Neural cell (in vitro differentiated cells): ENCODE measurements around the gene MLST8.

Experiments used
- CTCF ChIP-seq: fragments of 450-650 bp; IDR thresholded peaks from 2 replicates; pipeline ENCODE4 v1.5.1; 2014; ENCODE audit warnings: antibody characterized with exemption, mild to moderate bottlenecking, moderate library complexity; ENCODE audit not compliant: poor library complexity, severe bottlenecking
- EZH2 ChIP-seq: fragments of 200-600, 300-800 bp; shearing (Covaris generic), sonication (generic); IDR thresholded peaks from 2 replicates; pipeline ENCODE4 v1.6.1; 2014; ENCODE audit warnings: antibody characterized with exemption, low read length, borderline replicate concordance, mild to moderate bottlenecking; ENCODE audit not compliant: insufficient read depth, poor library complexity, severe bottlenecking
- MXI1 ChIP-seq: fragments of 450-650 bp; conservative IDR thresholded peaks from 2 replicates; pipeline ENCODE4 v1.6.1; 2014; ENCODE audit warnings: antibody characterized with exemption, mild to moderate bottlenecking; ENCODE audit not compliant: poor library complexity, severe bottlenecking
- POLR2AphosphoS5 ChIP-seq: IDR thresholded peaks from 2 replicates; pipeline ENCODE4 v1.6.1; 2012
- REST ChIP-seq: IDR thresholded peaks from 2 replicates; pipeline ENCODE4 v1.6.1; 2012; ENCODE audit warnings: borderline replicate concordance
- SMC3 ChIP-seq: fragments of 450-650 bp; conservative IDR thresholded peaks from 2 replicates; pipeline ENCODE4 v1.6.1; 2014; ENCODE audit warnings: antibody characterized with exemption, mild to moderate bottlenecking, moderate library complexity; ENCODE audit not compliant: poor library complexity
- TAF1 ChIP-seq: IDR thresholded peaks from 2 replicates; pipeline ENCODE4 v1.6.1; 2012; ENCODE audit warnings: low read depth

GRCh38 chr16:2167068-2167638, 38.1 kb upstream of the MLST8 start:
- no peak for TF ChIP-seq POLR2AphosphoS5
- no peak for TF ChIP-seq CTCF
- TF ChIP-seq TAF1: no peak
- no peak for TF ChIP-seq REST
- TF ChIP-seq MXI1: no peak
- no peak for TF ChIP-seq EZH2
- TF ChIP-seq SMC3: no peak
